ENCODE results near the gene TMEM47. TPM values are rescaled to one million over a fixed set of nuclear protein-coding genes. Genes with fewer than 3 reads are reported as not detected.

The TMEM47 gene
- total and polyA plus RNA-seq, 2 donors (not counting 1 experiment from before 2014, with no cell fraction given) = 128 to 240 TPM

GRCh38 chrX:34586346-34586911 is 70.7 kb downstream of the TMEM47 start:
- Histone ChIP-seq H3K4me3 (replicated peaks in 1 of 4; ENCODE audit: control extremely low read depth in 1 of 4, insufficient read depth in 1 of 4, low read depth in 3 of 4, low read length in 4 of 4) (no peak overlapping the region), H3K9ac (ENCODE audit: insufficient read depth, low read length) (no peak overlapping the region), H2AFZ (ENCODE audit: low read length) (no peak overlapping the region), H3K4me2 (ENCODE audit: extremely low read depth, insufficient read depth, low read length) (no peak overlapping the region), H4K20me1 (ENCODE audit: control insufficient read depth, extremely low read depth, insufficient read depth, low read length) (no peaks in the 10 kb centered on the region), H3K27ac (ENCODE audit: insufficient read depth, low read length) (no peak overlapping the region), H3K79me2 (ENCODE audit: control insufficient read depth, insufficient read depth, low read length) (no peaks in the 10 kb centered on the region), H3K9me3 (ENCODE audit: control insufficient read depth, insufficient read depth, low read depth, low read length) (no peaks in the 10 kb centered on the region), H3K27me3 (ENCODE audit: control insufficient read depth, insufficient read depth, low read length) (no peaks in the 10 kb centered on the region), H3K4me1 (ENCODE audit: control insufficient read depth, extremely low read depth, insufficient read depth, low read length) (no peaks in the 10 kb centered on the region), H3K36me3 (ENCODE audit: control insufficient read depth, insufficient read depth, low read length) (no peaks in the 10 kb centered on the region)
- DNase-seq (ENCODE audit: low read depth in 2 of 2) = no peak
- TF ChIP-seq EZH2 (IDR thresholded peaks at IDR 0.05; ENCODE audit: low read length, missing control alignments) (no peak), CTCF (conservative IDR thresholded peaks at IDR 0.05 in 1 of 2, IDR thresholded peaks at IDR 0.05 in 1 of 2; ENCODE audit: low read depth in 1 of 2, low read length in 2 of 2) (no peak)

GRCh38 chrX:34585561-34585960 is 71.5 kb downstream of the TMEM47 start:
- Histone ChIP-seq H2AFZ (ENCODE audit: low read length) (no peak overlapping the region), H3K9me3 (ENCODE audit: control insufficient read depth, insufficient read depth, low read depth, low read length) (no peaks in the 10 kb centered on the region), H3K4me3 (replicated peaks in 1 of 4; ENCODE audit: control extremely low read depth in 1 of 4, insufficient read depth in 1 of 4, low read depth in 3 of 4, low read length in 4 of 4) (no peak overlapping the region), H3K9ac (ENCODE audit: insufficient read depth, low read length) (no peak overlapping the region), H4K20me1 (ENCODE audit: control insufficient read depth, extremely low read depth, insufficient read depth, low read length) (no peaks in the 10 kb centered on the region), H3K36me3 (ENCODE audit: control insufficient read depth, insufficient read depth, low read length) (no peaks in the 10 kb centered on the region), H3K27ac (ENCODE audit: insufficient read depth, low read length) (no peak overlapping the region), H3K79me2 (ENCODE audit: control insufficient read depth, insufficient read depth, low read length) (no peaks in the 10 kb centered on the region), H3K4me2 (ENCODE audit: extremely low read depth, insufficient read depth, low read length) (no peak overlapping the region), H3K4me1 (ENCODE audit: control insufficient read depth, extremely low read depth, insufficient read depth, low read length) (no peaks in the 10 kb centered on the region), H3K27me3 (ENCODE audit: control insufficient read depth, insufficient read depth, low read length) (no peaks in the 10 kb centered on the region)
- TF ChIP-seq CTCF (conservative IDR thresholded peaks at IDR 0.05 in 1 of 2, IDR thresholded peaks at IDR 0.05 in 1 of 2; ENCODE audit: low read depth in 1 of 2, low read length in 2 of 2) (no peak), EZH2 (IDR thresholded peaks at IDR 0.05; ENCODE audit: low read length, missing control alignments) (no peak)
- DNase-seq (ENCODE audit: low read depth in 2 of 2) = no peak

- Histone ChIP-seq H3K79me2 (ENCODE audit: control insufficient read depth, insufficient read depth, low read length) (no peaks in the 10 kb centered on the region), H4K20me1 (ENCODE audit: control insufficient read depth, extremely low read depth, insufficient read depth, low read length) (no peaks in the 10 kb centered on the region), H3K9ac (ENCODE audit: insufficient read depth, low read length) (no peak overlapping the region), H3K4me2 (ENCODE audit: extremely low read depth, insufficient read depth, low read length) (no peak overlapping the region), H2AFZ (ENCODE audit: low read length) (no peak overlapping the region), H3K27ac (ENCODE audit: insufficient read depth, low read length) (no peak overlapping the region), H3K9me3 (ENCODE audit: control insufficient read depth, insufficient read depth, low read depth, low read length) (no peaks in the 10 kb centered on the region), H3K4me3 (replicated peaks in 1 of 4; ENCODE audit: control extremely low read depth in 1 of 4, insufficient read depth in 1 of 4, low read depth in 3 of 4, low read length in 4 of 4) (no peak overlapping the region), H3K4me1 (ENCODE audit: control insufficient read depth, extremely low read depth, insufficient read depth, low read length) (no peaks in the 10 kb centered on the region), H3K36me3 (ENCODE audit: control insufficient read depth, insufficient read depth, low read length) (no peaks in the 10 kb centered on the region), H3K27me3 (ENCODE audit: control insufficient read depth, insufficient read depth, low read length) (no peaks in the 10 kb centered on the region)
- DNase-seq (ENCODE audit: low read depth in 2 of 2) = no peak
- TF ChIP-seq EZH2 (IDR thresholded peaks at IDR 0.05; ENCODE audit: low read length, missing control alignments) (no peak), CTCF (conservative IDR thresholded peaks at IDR 0.05 in 1 of 2, IDR thresholded peaks at IDR 0.05 in 1 of 2; ENCODE audit: low read depth in 1 of 2, low read length in 2 of 2) (no peak)
Measured at GRCh38 chrX:34584781-34585180, 72.3 kb downstream of the TMEM47 start.
